ENCODE results near the gene RPL38. TPM values are rescaled to one million over a fixed set of nuclear protein-coding genes. Genes with fewer than 3 reads are reported as not detected.

The RPL38 gene
- polyA plus RNA-seq (2012; ENCODE audit: insufficient read depth, insufficient read length) = 3,447 TPM

GRCh38 chr17:74203439-74204240, at the start of gene RPL38:
TSS of gene RPL38 (plus strand) at chr17:74203678. CDS start at chr17:74203956, 278 bp downstream.
- peak within 1 kb of the TSS; percentile 98 for H3K4me3 ChIP-seq (ENCODE audit: low read length)
- DNase-seq (ENCODE audit: low read depth, low spot score) = peak; percentile 97

- no peak for DNase-seq (ENCODE audit: low read depth, low spot score)
- H3K4me3 ChIP-seq (ENCODE audit: low read length) = no peak overlapping the region
Measured at GRCh38 chr17:74153821-74154430, 49.6 kb upstream of the RPL38 start.

- DNase-seq (ENCODE audit: low read depth, low spot score) = no peak
- H3K4me3 ChIP-seq (ENCODE audit: low read length) = no peak overlapping the region
Measured at GRCh38 chr17:74156878-74157277, 46.6 kb upstream of the RPL38 start.

- no peak for DNase-seq (ENCODE audit: low read depth, low spot score)
- no peak overlapping the region for H3K4me3 ChIP-seq (ENCODE audit: low read length)
Measured at GRCh38 chr17:74157366-74157765, 46.1 kb upstream of the RPL38 start.

- no peak for DNase-seq (ENCODE audit: low read depth, low spot score)
- no peak overlapping the region for H3K4me3 ChIP-seq (ENCODE audit: low read length)
Measured at GRCh38 chr17:74158761-74159160, 44.7 kb upstream of the RPL38 start.

- DNase-seq (ENCODE audit: low read depth, low spot score) = no peak
- H3K4me3 ChIP-seq (ENCODE audit: low read length) = no peak overlapping the region
Measured at GRCh38 chr17:74159226-74159840, 44.1 kb upstream of the RPL38 start.

- no peak overlapping the region for H3K4me3 ChIP-seq (ENCODE audit: low read length)
- DNase-seq (ENCODE audit: low read depth, low spot score) = no peak
Measured at GRCh38 chr17:74160656-74161502, 42.6 kb upstream of the RPL38 start.

- DNase-seq (ENCODE audit: low read depth, low spot score) = no peak
- no peak overlapping the region for H3K4me3 ChIP-seq (ENCODE audit: low read length)
Measured at GRCh38 chr17:74161503-74161875, 42.0 kb upstream of the RPL38 start.

GRCh38 chr17:74163271-74163821, 40.1 kb upstream of the RPL38 start:
- H3K4me3 ChIP-seq (ENCODE audit: low read length) = no peak overlapping the region
- DNase-seq (ENCODE audit: low read depth, low spot score) = no peak

GRCh38 chr17:74163836-74164235, 39.6 kb upstream of the RPL38 start:
- H3K4me3 ChIP-seq (ENCODE audit: low read length) = no peak overlapping the region
- DNase-seq (ENCODE audit: low read depth, low spot score) = no peak

GRCh38 chr17:74164446-74165045, 38.9 kb upstream of the RPL38 start:
- DNase-seq (ENCODE audit: low read depth, low spot score) = no peak
- H3K4me3 ChIP-seq (ENCODE audit: low read length) = no peak overlapping the region

GRCh38 chr17:74165797-74166365, 37.6 kb upstream of the RPL38 start:
- no peak overlapping the region for H3K4me3 ChIP-seq (ENCODE audit: low read length)
- no peak for DNase-seq (ENCODE audit: low read depth, low spot score)

GRCh38 chr17:74170924-74171323, 32.6 kb upstream of the RPL38 start:
- DNase-seq (ENCODE audit: low read depth, low spot score) = no peak
- no peak overlapping the region for H3K4me3 ChIP-seq (ENCODE audit: low read length)

GRCh38 chr17:74172700-74173099, 30.8 kb upstream of the RPL38 start:
- no peak for DNase-seq (ENCODE audit: low read depth, low spot score)
- H3K4me3 ChIP-seq (ENCODE audit: low read length) = no peak overlapping the region

GRCh38 chr17:74176546-74177001, 26.9 kb upstream of the RPL38 start:
- H3K4me3 ChIP-seq (ENCODE audit: low read length) = no peak overlapping the region
- peak; percentile 41 for DNase-seq (ENCODE audit: low read depth, low spot score)

GRCh38 chr17:74177018-74177450, 26.4 kb upstream of the RPL38 start:
- H3K4me3 ChIP-seq (ENCODE audit: low read length) = no peak overlapping the region
- no peak for DNase-seq (ENCODE audit: low read depth, low spot score)

GRCh38 chr17:74179576-74179975, 23.9 kb upstream of the RPL38 start:
- no peak overlapping the region for H3K4me3 ChIP-seq (ENCODE audit: low read length)
- DNase-seq (ENCODE audit: low read depth, low spot score) = no peak

- DNase-seq (ENCODE audit: low read depth, low spot score) = no peak
Measured at GRCh38 chr17:74180336-74180735, 23.1 kb upstream of the RPL38 start.

More at GRCh38 chr17:74180336-74180735, 23.1 kb upstream of the RPL38 start:
- no peak overlapping the region for H3K4me3 ChIP-seq (ENCODE audit: low read length)
